ENCODE measurements around the gene PRDM15.

The PRDM15 gene

DNA sequence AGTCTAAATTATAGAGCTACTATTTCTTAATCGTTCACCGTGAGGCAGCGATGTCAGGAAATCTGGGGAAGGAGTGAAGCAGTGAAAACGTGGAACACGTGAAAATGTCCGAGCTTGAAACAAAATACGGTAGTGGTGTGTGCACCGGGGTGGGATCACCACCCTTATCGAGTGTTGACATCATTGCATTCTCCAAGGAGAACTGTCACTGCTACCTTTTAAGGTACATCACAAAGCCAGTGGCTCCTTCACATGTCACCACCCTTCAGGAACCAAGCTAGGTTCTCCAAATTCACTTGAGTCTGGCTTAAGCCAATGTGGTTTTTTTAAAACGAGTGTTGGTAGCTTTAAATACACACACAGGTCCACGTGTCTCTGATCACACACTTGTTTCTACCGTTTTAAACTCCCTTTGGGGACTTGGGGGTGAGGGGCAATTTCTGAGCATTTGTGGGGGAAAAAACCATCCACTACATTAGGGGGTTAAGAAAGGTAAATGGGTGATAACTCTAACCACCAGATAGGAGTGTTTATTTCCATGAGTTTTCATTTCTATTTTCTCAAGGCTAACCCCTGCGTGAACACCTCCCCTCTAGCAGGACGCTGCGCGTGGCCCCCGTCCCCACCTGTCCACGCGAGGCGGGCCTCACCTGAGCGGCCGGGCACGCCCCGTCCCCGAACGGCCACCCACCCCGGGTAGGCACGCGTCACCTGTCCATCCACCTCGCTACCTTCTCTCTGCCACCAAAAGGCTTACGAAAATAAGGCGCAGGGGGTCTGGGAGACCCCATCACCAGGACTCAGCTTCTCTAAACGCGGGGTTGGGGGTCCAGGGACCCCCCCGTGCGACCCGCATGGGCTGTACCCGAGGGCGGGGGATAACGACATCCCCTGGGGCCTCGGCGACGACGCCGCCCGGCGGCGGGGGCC lies 978 bp downstream of the PRDM15 start:
- peak; percentile 79 for DNase-seq (ENCODE audit: low read depth)
- TF ChIP-seq, protein P1, sequence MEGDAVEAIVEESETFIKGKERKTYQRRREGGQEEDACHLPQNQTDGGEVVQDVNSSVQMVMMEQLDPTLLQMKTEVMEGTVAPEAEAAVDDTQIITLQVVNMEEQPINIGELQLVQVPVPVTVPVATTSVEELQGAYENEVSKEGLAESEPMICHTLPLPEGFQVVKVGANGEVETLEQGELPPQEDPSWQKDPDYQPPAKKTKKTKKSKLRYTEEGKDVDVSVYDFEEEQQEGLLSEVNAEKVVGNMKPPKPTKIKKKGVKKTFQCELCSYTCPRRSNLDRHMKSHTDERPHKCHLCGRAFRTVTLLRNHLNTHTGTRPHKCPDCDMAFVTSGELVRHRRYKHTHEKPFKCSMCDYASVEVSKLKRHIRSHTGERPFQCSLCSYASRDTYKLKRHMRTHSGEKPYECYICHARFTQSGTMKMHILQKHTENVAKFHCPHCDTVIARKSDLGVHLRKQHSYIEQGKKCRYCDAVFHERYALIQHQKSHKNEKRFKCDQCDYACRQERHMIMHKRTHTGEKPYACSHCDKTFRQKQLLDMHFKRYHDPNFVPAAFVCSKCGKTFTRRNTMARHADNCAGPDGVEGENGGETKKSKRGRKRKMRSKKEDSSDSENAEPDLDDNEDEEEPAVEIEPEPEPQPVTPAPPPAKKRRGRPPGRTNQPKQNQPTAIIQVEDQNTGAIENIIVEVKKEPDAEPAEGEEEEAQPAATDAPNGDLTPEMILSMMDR (conservative IDR thresholded peaks at IDR 0.05; ENCODE audit: low read depth, low read length) = no peak
- H3K4me3 ChIP-seq (ENCODE audit: low read depth, low read length) = peak overlapping the region; percentile 78

DNA sequence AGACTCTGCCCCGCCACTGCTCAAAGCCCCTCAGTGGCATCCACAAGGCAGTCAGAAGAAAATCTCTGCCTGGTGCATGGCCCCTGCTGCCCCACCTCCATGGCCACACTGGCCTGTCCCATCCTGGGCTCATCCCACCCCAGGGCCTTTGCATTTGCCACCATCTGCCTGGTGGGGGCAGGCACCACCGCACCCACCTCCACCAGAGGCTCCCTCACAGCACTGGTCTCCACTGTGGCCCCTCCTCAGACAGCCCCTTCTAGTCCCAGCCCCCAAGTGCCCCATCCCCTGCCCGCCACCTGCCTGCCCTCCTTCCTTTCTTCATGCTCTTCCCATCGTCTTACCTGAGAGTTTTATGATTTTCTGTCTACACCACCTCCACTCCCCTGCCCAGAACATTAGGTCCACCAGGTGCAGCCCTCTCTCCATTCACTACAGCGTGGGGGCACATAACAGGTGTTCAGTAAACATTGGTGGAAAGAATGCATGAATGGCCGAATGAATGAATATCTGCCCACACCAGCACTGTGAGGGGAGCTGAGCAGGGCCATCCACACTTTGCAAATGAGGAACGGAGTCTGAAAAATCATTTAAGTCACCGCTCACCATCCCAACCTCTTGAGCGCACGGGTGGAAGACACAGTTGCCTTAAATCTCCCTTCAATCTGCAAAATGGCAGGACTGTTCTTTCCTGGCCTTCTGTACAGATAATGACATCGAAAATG lies 2.1 kb downstream of the PRDM15 start:
- H3K4me3 ChIP-seq (ENCODE audit: low read depth, low read length) = peak overlapping the region; percentile 78
- DNase-seq (ENCODE audit: low read depth) = no peak

DNA sequence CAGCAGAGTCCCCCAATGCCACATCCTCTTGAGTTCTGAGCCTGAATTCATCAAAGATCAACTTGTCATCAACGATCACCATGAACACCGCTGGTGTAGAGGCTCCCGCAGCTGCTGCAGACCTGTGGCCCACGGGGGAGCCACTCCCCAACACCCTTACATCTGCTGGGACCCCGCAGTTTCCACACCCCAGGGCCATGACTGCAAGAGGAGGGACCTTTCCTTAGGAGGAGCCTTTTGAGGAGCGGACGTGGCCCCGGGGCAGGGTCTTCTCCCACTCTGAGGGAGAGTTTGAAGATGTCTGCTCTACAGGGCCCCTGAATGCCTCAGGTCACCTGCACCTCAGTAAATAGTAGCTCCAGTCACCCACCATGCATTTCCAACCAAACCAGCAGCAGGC lies 2.7 kb downstream of the PRDM15 start:
- DNase-seq (ENCODE audit: low read depth) = no peak

More for the DNA sequence above, 2.1 kb downstream of the PRDM15 start:
- TF ChIP-seq, protein P1 (conservative IDR thresholded peaks at IDR 0.05; ENCODE audit: low read depth, low read length) = no peak

DNA sequence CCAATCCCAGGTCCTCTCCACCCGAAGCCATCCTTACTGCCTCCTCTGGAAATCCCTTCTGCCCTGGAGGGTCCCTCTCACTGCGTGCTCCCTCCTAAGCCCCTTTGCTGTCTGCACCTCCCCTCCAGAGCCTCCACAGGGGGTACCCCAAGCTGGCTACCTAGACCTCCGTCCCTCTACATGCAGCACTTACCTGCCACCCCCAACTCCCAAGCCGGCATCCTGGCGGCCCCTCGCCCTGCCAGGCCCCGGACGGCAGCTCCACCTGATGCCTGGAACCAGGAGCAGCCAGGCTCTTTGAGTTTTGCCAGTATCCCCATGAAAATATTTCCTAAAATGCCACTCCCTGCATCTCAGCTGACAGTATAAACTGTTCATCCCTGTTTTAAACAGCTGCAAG lies 4.1 kb downstream of the PRDM15 start:
- no peak overlapping the region for H3K4me3 ChIP-seq (ENCODE audit: low read depth, low read length)
- TF ChIP-seq, protein P1 (conservative IDR thresholded peaks at IDR 0.05; ENCODE audit: low read depth, low read length) = no peak
- DNase-seq (ENCODE audit: low read depth) = no peak

More for the DNA sequence above, 2.7 kb downstream of the PRDM15 start:
- TF ChIP-seq, protein P1 (conservative IDR thresholded peaks at IDR 0.05; ENCODE audit: low read depth, low read length) = no peak
- H3K4me3 ChIP-seq (ENCODE audit: low read depth, low read length) = no peak overlapping the region

DNA sequence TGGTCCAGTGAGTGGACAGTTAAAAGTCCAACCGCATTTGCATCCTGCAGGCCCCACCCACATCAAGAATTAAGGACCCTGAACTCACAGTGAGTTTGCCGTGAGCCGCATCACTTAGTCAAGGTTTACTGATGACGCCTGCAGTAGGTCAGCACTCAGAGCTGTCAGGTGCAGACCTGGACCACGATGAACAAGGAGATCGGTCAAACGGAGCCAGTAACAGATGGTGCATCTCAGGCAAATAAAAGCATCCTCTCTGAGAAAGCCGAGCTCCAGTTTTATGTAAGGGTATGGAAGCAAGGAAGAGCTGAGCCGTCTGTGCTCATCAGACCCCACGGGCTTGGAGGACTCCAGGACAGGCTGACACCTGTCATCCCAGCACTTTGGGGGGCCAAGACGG lies 4.5 kb downstream of the PRDM15 start:
- H3K4me3 ChIP-seq (ENCODE audit: low read depth, low read length) = no peak overlapping the region
- no peak for DNase-seq (ENCODE audit: low read depth)
- TF ChIP-seq, protein P1 (conservative IDR thresholded peaks at IDR 0.05; ENCODE audit: low read depth, low read length) = no peak

DNA sequence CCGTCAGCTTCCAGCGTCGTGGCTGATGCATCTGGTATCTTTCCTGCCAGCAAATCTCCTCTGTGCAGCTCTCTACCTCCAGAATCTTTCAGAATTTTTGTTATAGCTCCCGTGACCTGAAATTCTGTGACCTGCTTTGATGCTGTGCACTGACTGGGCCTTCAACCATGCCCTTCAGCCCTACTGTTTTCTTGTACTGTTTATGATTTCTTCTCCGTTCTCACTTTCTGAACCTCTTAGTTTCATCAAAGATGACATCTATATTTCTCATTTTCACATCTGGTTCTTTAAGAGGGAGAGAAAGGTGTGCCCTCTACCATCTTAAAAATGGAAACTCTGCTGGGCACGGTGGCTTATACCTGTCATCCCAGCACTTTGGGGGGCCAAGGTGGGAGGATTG lies 5.7 kb downstream of the PRDM15 start:
- no peak overlapping the region for H3K4me3 ChIP-seq (ENCODE audit: low read depth, low read length)
- TF ChIP-seq, protein P1 (conservative IDR thresholded peaks at IDR 0.05; ENCODE audit: low read depth, low read length) = no peak
- no peak for DNase-seq (ENCODE audit: low read depth)
